DOHH2 (cell line): ENCODE data around the gene IGSF9B.

Experiments
- CTCF ChIP-seq: fragments of 200-600 bp; sonication (generic); IDR thresholded peaks from one replicate; pipeline ENCODE4 v1.5.1; 2014; ENCODE audit warnings: antibody characterized with exemption, mild to moderate bottlenecking, low read depth, low read length; ENCODE audit not compliant: poor library complexity, severe bottlenecking
- EZH2phosphoT487 ChIP-seq: fragments of 200-600 bp; sonication (generic); IDR thresholded peaks from 2 replicates; pipeline ENCODE4 v1.6.1; 2017; ENCODE audit warnings: borderline replicate concordance, mild to moderate bottlenecking, antibody characterized with exemption, low read length, moderate library complexity, mixed read lengths

- TF ChIP-seq CTCF, result no peak
- TF ChIP-seq EZH2phosphoT487, result no peak
Observed at GRCh38 chr11:133919330-133920108, 37.2 kb downstream of the IGSF9B start.
